OCI-LY3 (cell line): ENCODE data around the gene ATP9A.

Experiments
- H2AFZ ChIP-seq: fragments of 200-600, 300-600 bp; shearing (Covaris generic); 2 replicates; pipeline ENCODE4 v1.6.0; 2014; ENCODE audit warnings: antibody characterized with exemption, low read depth, low read length
- H3K27ac ChIP-seq: fragments of 200-600, 300-600 bp; sonication (generic); 2 replicates; pipeline ENCODE4 v1.5.1; 2014; ENCODE audit warnings: mild to moderate bottlenecking, low read length, moderate library complexity, mixed read lengths
- H3K27me3 ChIP-seq: fragments of 200-600, 300-600 bp; sonication (generic); 2 replicates; pipeline ENCODE4 v1.6.1; 2014; ENCODE audit warnings: low read depth, low read length, mixed read lengths
- H3K36me3 ChIP-seq: fragments of 200-600, 300-600 bp; sonication (generic); replicated peaks from 2 replicates; pipeline ENCODE3; 2014; ENCODE audit warnings: low read depth, low read length, mixed read lengths
- H3K4me1 ChIP-seq: fragments of 300-600, 200-600 bp; sonication (generic); 2 replicates; pipeline ENCODE4 v1.6.1; 2014; ENCODE audit warnings: low read length, mixed read lengths
- H3K4me2 ChIP-seq: fragments of 200-600, 300-600 bp; sonication (generic); 2 replicates; pipeline ENCODE4 v1.6.1; 2014; ENCODE audit warnings: low read length, mixed read lengths
- H3K4me3 ChIP-seq: fragments of 300-600, 200-600 bp; sonication (generic); 2 replicates; pipeline ENCODE4 v1.5.1; 2014; ENCODE audit warnings: antibody characterized with exemption, mild to moderate bottlenecking, low read length, moderate library complexity
- H3K79me2 ChIP-seq: fragments of 300-600, 200-600 bp; shearing (Covaris generic); 2 replicates; pipeline ENCODE4 v1.6.1; 2014; ENCODE audit warnings: mild to moderate bottlenecking, low read length, mixed read lengths
- H3K9ac ChIP-seq: fragments of 300-600, 200-600 bp; shearing (Covaris generic); 2 replicates; pipeline ENCODE4 v1.6.0; 2014; ENCODE audit warnings: mild to moderate bottlenecking, low read length, moderate library complexity
- H3K9me3 ChIP-seq: fragments of 200-600, 300-600 bp; shearing (Covaris generic); 2 replicates; pipeline ENCODE4 v1.6.1; 2014; ENCODE audit warnings: low read length, mixed read lengths; ENCODE audit not compliant: insufficient read depth
- H4K20me1 ChIP-seq: fragments of 200-600, 300-600 bp; sonication (generic); 2 replicates; pipeline ENCODE4 v1.6.1; 2016; ENCODE audit warnings: low read length, mixed read lengths; ENCODE audit not compliant: insufficient read depth
- EZH2phosphoT487 ChIP-seq: fragments of 200-600 bp; shearing (Covaris generic); IDR thresholded peaks from 2 replicates; pipeline ENCODE4 v1.6.1; 2018; ENCODE audit warnings: antibody characterized with exemption, mixed run types, low read depth
- TF ChIP-seq, protein P1 (sequence below): fragments of 200-600, 300-600 bp; sonication (generic); IDR thresholded peaks from 2 replicates; pipeline ENCODE4 v1.5.1; 2014; ENCODE audit warnings: antibody characterized with exemption, low read length, low read depth

The ATP9A gene

DNA sequence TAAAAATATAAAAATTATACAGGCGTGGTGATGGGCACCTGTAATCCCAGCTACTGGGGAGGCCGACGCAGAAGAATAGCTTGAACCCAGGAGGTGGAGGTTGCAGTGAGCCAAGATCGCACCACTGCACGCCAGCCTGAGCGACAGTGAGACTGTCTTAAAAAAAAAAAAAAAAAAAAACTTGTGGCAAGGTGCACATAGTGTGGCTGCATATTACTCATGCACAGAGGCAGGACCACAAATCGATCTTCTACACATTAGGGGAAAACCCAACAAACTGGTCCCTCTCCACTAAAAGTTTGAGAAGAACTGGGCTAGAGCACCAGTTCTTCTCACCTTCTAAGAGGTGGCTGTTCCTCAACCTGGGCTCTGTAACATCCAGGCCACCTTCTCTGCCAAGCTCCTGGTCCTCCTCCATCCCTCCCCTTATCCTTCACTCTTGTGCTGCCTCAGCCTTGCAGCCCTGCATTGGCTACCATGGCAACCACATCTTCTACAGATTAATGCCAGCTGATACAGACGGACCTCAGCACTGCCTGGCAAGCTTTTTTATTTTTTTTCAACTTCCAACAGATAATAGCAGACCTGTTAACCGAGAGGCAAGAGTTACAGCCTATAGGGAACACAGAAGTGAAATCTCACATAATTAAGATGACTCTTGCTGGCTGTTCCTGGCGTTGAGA, 88.0 kb downstream of the ATP9A start:
- no peaks in the 10 kb centered on the region for H3K4me1 ChIP-seq

GRCh38 chr20:51679254-51679921, 88.8 kb downstream of the ATP9A start:
- Histone ChIP-seq H3K9me3 (no peaks in the 10 kb centered on the region), H3K4me1 (no peaks in the 10 kb centered on the region), H3K27ac (no peak overlapping the region), H3K9ac (no peak overlapping the region), H3K36me3 (no peaks in the 10 kb centered on the region), H3K4me2 (no peak overlapping the region), H3K79me2 (no peaks in the 10 kb centered on the region), H2AFZ (no peak overlapping the region), H4K20me1 (no peaks in the 10 kb centered on the region), H3K4me3 (no peak overlapping the region), H3K27me3 (peaks cover 16% of the 10 kb centered on the region; the same call in 1 of the 2 replicates)
- no peak for TF ChIP-seq EZH2phosphoT487
- TF ChIP-seq, protein P1, sequence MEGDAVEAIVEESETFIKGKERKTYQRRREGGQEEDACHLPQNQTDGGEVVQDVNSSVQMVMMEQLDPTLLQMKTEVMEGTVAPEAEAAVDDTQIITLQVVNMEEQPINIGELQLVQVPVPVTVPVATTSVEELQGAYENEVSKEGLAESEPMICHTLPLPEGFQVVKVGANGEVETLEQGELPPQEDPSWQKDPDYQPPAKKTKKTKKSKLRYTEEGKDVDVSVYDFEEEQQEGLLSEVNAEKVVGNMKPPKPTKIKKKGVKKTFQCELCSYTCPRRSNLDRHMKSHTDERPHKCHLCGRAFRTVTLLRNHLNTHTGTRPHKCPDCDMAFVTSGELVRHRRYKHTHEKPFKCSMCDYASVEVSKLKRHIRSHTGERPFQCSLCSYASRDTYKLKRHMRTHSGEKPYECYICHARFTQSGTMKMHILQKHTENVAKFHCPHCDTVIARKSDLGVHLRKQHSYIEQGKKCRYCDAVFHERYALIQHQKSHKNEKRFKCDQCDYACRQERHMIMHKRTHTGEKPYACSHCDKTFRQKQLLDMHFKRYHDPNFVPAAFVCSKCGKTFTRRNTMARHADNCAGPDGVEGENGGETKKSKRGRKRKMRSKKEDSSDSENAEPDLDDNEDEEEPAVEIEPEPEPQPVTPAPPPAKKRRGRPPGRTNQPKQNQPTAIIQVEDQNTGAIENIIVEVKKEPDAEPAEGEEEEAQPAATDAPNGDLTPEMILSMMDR: no peak

More for the DNA sequence above, 88.0 kb downstream of the ATP9A start:
- H3K79me2 ChIP-seq: no peaks in the 10 kb centered on the region
- H3K9me3 ChIP-seq: no peaks in the 10 kb centered on the region
- no peak overlapping the region for H3K4me3 ChIP-seq
- TF ChIP-seq, protein P1: no peak
- no peak for TF ChIP-seq EZH2phosphoT487
- H2AFZ ChIP-seq: no peak overlapping the region
- H4K20me1 ChIP-seq: no peaks in the 10 kb centered on the region
- H3K27ac ChIP-seq: no peak overlapping the region
- H3K27me3 ChIP-seq: peaks cover 16% of the 10 kb centered on the region; the same call in 1 of the 2 replicates
- no peaks in the 10 kb centered on the region for H3K36me3 ChIP-seq
- H3K9ac ChIP-seq: no peak overlapping the region
- H3K4me2 ChIP-seq: no peak overlapping the region

GRCh38 chr20:51678026-51678697, 90.0 kb downstream of the ATP9A start:
- no peaks in the 10 kb centered on the region for H3K4me1 ChIP-seq
- H3K9me3 ChIP-seq: no peaks in the 10 kb centered on the region
- H4K20me1 ChIP-seq: no peaks in the 10 kb centered on the region
- H3K27me3 ChIP-seq: peaks cover 23% of the 10 kb centered on the region
- H3K9ac ChIP-seq: no peak overlapping the region
- H3K4me3 ChIP-seq: no peak overlapping the region
- H3K27ac ChIP-seq: no peak overlapping the region
- H3K4me2 ChIP-seq: no peak overlapping the region
- no peaks in the 10 kb centered on the region for H3K36me3 ChIP-seq
- TF ChIP-seq EZH2phosphoT487: no peak
- TF ChIP-seq, protein P1: no peak
- no peak overlapping the region for H2AFZ ChIP-seq
- no peaks in the 10 kb centered on the region for H3K79me2 ChIP-seq

- peaks cover 45% of the 10 kb centered on the region for H3K27me3 ChIP-seq
- no peaks in the 10 kb centered on the region for H4K20me1 ChIP-seq
- H2AFZ ChIP-seq: no peak overlapping the region
- no peak overlapping the region for H3K27ac ChIP-seq
- no peaks in the 10 kb centered on the region for H3K36me3 ChIP-seq
- TF ChIP-seq, protein P1: no peak
- TF ChIP-seq EZH2phosphoT487: no peak
- H3K9me3 ChIP-seq: no peaks in the 10 kb centered on the region
- no peak overlapping the region for H3K9ac ChIP-seq
- H3K4me1 ChIP-seq: peaks cover 12% of the 10 kb centered on the region
- H3K4me3 ChIP-seq: no peak overlapping the region
- no peak overlapping the region for H3K4me2 ChIP-seq
- no peaks in the 10 kb centered on the region for H3K79me2 ChIP-seq
These were observed 99.2 kb downstream of the ATP9A start for GRCh38 chr20:51668947-51669346.
